ENCODE results near the gene HSPA1A. TPM values are rescaled to one million over a fixed set of nuclear protein-coding genes. Genes with fewer than 3 reads are reported as not detected.
A peak's percentile ranks its signal among the peaks of the same experiment; 100 is the strongest.

HSPA1A gene
- total and polyA plus RNA-seq, 3 donors from 2014 or later = 90.4 to 151 (median 113) TPM

GRCh38 chr6:31768363-31769257 lies 46.7 kb upstream of the HSPA1A start:
- no peaks in the 10 kb centered on the region for H3K36me3 ChIP-seq (ENCODE audit: low read depth, missing control alignments)
- H3K27me3 ChIP-seq = no peaks in the 10 kb centered on the region
- H3K9me3 ChIP-seq = no peaks in the 10 kb centered on the region
- no peak for DNase-seq
- H3K27ac ChIP-seq = no peak overlapping the region
- H3K4me3 ChIP-seq = no peak overlapping the region
- 89 to 91% methylated on average over 17 to 18 of the region's 18 CpGs for WGBS, 2 donors
- intact Hi-C loops (cut with DNase I; ENCODE audit: low total_unique reads) = no loop called here
- no peaks in the 10 kb centered on the region for H3K4me1 ChIP-seq
- no peak for TF ChIP-seq POLR2A (IDR thresholded peaks at IDR 0.05)

DNA sequence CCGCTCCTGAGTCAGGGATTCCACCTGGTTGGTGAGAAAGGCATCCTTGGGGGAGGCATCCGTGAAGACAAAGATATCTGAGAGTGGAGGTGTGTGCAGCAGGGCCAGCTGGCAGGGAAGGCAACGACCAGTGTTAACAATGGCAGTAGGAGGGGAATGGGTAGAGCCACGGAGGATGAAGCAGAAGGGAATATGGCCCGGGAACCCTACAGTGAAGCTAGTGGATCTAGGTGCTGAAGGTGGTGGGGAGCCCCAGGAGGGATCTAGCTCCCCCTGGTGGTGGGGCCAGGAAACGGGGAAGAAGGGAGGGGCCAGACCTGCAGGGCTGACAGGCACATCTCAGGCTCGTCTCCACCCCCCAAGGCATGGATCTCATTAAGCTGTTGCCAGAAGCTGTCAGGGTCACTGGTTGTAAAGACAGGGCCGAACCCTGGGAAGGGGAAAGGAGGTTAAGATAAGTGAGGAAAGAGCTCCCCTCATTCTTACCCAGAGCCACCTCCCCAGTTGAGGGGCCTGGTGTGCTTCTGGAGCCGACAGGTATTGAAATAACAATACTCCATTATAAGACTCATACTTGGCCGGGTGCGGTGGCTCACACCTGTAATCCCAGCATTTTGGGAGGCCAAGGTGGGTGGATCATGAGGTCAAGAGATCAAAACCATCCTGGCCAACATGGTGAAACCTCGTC lies 45.5 kb upstream of the HSPA1A start:
- no peak overlapping the region for H3K27ac ChIP-seq
- H3K9me3 ChIP-seq = no peaks in the 10 kb centered on the region
- no peaks in the 10 kb centered on the region for H3K36me3 ChIP-seq (ENCODE audit: low read depth, missing control alignments)
- WGBS, 2 donors = 54 to 66% methylated on average over 10 to 12 of the region's 12 CpGs
- H3K4me3 ChIP-seq = no peak overlapping the region
- no peaks in the 10 kb centered on the region for H3K4me1 ChIP-seq
- intact Hi-C loops (cut with DNase I; ENCODE audit: low total_unique reads) = no loop called here
- TF ChIP-seq POLR2A (IDR thresholded peaks at IDR 0.05) = no peak
- TF ChIP-seq, protein P1, sequence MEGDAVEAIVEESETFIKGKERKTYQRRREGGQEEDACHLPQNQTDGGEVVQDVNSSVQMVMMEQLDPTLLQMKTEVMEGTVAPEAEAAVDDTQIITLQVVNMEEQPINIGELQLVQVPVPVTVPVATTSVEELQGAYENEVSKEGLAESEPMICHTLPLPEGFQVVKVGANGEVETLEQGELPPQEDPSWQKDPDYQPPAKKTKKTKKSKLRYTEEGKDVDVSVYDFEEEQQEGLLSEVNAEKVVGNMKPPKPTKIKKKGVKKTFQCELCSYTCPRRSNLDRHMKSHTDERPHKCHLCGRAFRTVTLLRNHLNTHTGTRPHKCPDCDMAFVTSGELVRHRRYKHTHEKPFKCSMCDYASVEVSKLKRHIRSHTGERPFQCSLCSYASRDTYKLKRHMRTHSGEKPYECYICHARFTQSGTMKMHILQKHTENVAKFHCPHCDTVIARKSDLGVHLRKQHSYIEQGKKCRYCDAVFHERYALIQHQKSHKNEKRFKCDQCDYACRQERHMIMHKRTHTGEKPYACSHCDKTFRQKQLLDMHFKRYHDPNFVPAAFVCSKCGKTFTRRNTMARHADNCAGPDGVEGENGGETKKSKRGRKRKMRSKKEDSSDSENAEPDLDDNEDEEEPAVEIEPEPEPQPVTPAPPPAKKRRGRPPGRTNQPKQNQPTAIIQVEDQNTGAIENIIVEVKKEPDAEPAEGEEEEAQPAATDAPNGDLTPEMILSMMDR (IDR thresholded peaks at IDR 0.05) = peak in 2 of 3 experiments; percentile 25 to 53
- DNase-seq = peak; percentile 65
- no peaks in the 10 kb centered on the region for H3K27me3 ChIP-seq

DNA sequence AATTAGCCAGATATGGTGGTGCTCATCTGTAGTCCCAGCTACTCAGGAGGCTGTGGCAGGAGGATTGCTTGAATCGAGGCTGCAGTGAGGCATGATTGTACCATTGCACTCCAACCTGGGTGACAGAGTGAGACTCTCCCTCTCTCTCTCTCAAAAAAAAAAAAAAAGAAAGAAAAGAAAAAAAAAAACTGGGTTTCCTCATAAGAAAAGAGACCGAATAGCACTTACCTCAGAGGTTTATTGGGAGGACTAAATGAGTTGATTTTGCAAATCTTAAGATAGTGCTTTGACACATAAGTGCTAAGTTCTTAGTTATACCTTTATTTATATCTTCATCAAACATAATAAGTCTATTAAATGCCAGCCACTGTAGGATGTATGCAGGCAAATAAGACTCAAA lies 44.5 kb upstream of the HSPA1A start:
- TF ChIP-seq, protein P1 (IDR thresholded peaks at IDR 0.05) = no peak
- TF ChIP-seq POLR2A (IDR thresholded peaks at IDR 0.05) = no peak
- intact Hi-C loops (cut with DNase I; ENCODE audit: low total_unique reads) = no loop called here

GRCh38 chr6:31771992-31772358 lies 43.4 kb upstream of the HSPA1A start:
- DNase-seq = no peak

More for the DNA sequence above, 44.5 kb upstream of the HSPA1A start:
- Histone ChIP-seq H3K36me3 (ENCODE audit: low read depth, missing control alignments) (no peaks in the 10 kb centered on the region), H3K4me3 (no peak overlapping the region), H3K27ac (no peak overlapping the region), H3K4me1 (no peaks in the 10 kb centered on the region), H3K9me3 (no peaks in the 10 kb centered on the region), H3K27me3 (no peaks in the 10 kb centered on the region)
- DNase-seq = no peak
- WGBS, 2 donors = 84 to 85% methylated on average over 2 of the region's 2 CpGs

GRCh38 chr6:31775184-31775583 lies 40.2 kb upstream of the HSPA1A start:
- DNase-seq = no peak
- Histone ChIP-seq H3K27ac (no peak overlapping the region), H3K4me1 (peaks cover 12% of the 10 kb centered on the region), H3K4me3 (no peak overlapping the region), H3K36me3 (ENCODE audit: low read depth, missing control alignments) (no peaks in the 10 kb centered on the region), H3K9me3 (no peaks in the 10 kb centered on the region), H3K27me3 (no peaks in the 10 kb centered on the region)
- TF ChIP-seq POLR2A (IDR thresholded peaks at IDR 0.05) = no peak
- TF ChIP-seq, protein P1 (IDR thresholded peaks at IDR 0.05) = no peak
- WGBS, 2 donors = 71 to 93% methylated on average over 4 of the region's 4 CpGs
- intact Hi-C loops (cut with DNase I; ENCODE audit: low total_unique reads) = no loop called here

More at GRCh38 chr6:31771992-31772358, 43.4 kb upstream of the HSPA1A start:
- TF ChIP-seq POLR2A (IDR thresholded peaks at IDR 0.05) = no peak
- TF ChIP-seq, protein P1 (IDR thresholded peaks at IDR 0.05) = no peak
- no peak overlapping the region for H3K4me3 ChIP-seq
- H3K27me3 ChIP-seq = no peaks in the 10 kb centered on the region
- H3K27ac ChIP-seq = no peak overlapping the region
- 36 to 54% methylated on average over 4 of the region's 4 CpGs for WGBS, 2 donors
- H3K9me3 ChIP-seq = no peaks in the 10 kb centered on the region
- peaks cover 8% of the 10 kb centered on the region for H3K4me1 ChIP-seq
- intact Hi-C loops (cut with DNase I; ENCODE audit: low total_unique reads) = no loop called here
- no peaks in the 10 kb centered on the region for H3K36me3 ChIP-seq (ENCODE audit: low read depth, missing control alignments)

All from testis (tissue), 3 donors.